GM21576 (cell line): ENCODE measurements around the gene PQBP1.

Experiments used
- ATAC-seq: cut with Tn5 transposase; IDR thresholded peaks from one replicate; pipeline ENCODE4 v1.9.1; 2021; ENCODE audit warnings: mild to moderate bottlenecking, moderate library complexity; ENCODE audit not compliant: unreplicated experiment

PQBP1 gene

DNA sequence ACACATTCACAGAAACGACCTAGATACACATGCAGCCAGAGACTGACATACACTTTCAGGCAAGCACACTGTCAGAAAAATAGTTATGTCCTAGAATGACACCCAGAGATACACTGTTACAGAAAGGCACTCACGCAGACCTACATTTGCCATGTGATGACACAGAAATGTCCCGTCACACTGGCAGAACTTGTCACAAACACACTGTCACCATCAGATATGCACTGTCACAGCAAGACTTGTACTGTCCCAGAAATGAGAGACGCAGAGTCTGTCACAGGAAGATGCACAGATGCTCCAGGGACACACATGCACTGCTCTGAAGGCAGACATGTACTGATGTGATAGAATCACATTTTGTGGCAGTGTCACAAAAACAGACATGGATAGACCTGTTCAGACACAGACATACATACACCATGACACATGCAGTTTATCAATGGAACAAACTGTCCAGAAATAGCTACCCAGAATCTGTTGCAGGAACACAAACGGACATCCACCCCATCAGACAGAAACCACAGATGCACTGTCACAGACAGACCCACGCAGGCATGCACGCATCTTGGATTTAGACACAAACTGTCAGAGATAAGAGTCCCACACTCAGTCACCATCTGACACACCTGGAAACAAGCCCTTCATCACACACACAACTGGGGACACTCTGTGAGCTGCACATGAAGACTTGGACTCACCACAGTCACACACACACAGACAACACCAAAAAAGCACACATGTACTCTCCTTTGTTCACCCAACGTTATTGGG lies 22.4 kb downstream of the PQBP1 start:
- no peak for ATAC-seq

DNA sequence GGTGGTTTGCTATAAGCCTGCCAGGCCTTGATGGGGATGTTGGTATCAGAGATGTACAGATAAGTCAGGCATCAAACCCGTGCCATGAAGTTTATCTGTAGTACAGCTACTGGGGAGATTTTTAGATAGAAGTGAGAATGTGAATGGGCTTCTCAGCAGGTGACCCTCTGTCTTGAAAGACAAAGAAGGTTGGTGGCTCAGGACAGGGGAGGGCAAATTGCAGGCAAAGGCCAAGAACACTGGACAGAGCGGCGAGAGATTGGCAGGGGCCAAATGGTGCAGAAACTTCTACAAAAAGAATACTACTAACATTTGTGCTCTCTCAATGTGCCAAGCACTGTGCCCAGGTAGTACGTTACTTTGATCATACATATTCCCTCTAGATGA lies 23.0 kb downstream of the PQBP1 start:
- no peak for ATAC-seq

DNA sequence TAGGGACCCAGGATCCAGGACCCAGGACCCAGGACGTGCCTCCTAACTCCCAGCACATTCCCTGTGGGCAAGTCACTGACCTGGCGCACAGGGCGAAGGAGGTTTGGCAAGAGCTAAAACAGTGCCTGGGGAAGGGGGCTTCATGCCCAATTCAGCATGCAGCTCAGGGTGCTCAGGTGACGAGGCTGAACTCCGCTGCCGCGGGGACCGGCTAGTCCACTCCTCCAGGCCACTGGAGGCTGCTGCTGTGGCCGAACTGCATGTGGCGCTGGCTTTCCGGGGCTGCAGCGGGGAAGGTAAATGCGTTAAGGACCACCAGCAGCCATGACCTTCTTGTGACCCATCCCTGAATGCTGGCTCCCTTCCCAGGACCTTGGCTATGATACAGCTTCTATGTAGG lies 26.0 kb downstream of the PQBP1 start:
- no peak for ATAC-seq

DNA sequence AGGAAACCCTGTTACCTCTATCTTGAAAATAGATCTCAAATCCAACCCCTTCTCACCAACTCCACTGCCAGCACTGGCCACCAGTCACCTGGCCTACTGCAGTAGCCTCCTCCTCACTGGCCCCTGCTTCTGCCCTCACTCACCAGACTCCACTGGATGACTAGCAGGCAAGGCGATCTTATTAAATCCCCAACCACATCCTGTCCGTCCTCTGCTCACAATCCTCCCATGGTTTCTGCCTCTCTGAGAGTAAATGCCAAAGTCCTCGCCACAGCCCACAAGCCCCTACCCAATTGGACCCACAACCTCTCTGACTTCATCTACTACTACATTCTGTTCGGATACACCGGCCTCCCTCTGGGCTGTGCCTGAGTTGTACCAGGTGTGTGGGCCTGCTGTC lies 26.5 kb downstream of the PQBP1 start:
- ATAC-seq: no peak

DNA sequence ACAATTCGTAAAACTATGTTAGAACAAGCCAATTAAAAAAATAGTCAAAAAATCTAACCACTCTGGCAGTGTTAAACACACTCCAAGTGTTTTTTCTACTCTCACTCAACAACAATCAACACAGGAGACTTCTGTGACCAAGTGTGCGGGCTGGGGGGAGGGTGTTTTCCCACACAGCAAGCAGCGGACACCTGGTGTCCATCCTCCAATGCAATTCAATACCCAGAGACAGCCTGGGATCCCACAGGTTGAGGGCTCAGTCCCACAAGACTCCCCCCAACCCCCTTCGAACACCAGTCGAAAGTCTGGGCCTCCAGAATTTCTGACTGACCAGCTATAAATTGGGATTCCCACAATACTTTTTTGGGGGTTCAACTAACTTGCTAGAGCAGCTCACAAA lies 29.4 kb downstream of the PQBP1 start:
- no peak for ATAC-seq

DNA sequence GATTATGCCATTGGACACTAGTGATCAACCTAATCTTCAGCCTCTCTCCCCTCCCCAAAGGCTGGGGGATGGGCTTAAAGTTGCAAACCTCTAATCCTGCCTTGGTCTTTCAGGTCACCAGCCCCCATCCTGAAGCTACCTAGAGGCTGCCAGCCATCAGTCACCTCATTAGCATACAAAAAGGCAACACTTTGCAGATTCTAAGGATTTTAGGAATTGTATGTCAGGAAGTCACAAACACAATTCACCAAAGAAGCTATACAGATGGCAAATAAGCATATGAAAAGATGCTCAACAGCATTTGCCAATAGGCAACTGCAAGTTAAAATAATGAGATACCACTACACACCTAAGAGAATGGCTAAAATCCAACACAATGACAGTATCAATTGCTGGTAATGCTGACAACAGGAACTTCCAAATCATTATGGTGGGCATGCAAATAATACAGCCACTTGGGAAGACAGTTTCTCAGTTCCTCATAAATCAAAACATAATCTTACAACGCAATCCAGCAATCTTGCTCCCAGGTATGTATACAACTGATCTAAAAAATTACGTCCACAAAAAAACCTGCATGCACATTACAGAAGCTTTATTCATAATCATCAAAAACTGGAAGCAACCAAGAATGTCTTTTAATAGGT lies 30.1 kb downstream of the PQBP1 start:
- ATAC-seq: no peak

DNA sequence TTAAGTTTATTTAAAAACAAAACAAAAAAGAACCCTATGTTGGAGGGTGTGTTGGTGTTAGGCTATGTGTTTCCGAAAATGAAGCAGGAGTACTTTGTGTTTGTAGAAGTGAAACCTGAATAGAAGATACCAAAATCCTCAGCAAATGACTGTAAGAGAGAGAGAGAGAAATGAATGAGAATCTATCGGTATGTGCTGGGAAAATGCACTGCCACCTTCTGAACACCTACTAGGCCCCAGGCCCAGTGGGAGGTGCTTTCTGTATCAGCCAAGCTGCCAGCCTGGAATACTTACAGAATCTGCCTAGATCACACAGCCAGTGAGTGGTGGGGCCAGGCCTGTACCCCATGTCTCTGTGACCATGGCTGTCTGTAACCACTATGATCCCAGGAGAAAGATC lies 36.0 kb downstream of the PQBP1 start:
- no peak for ATAC-seq

DNA sequence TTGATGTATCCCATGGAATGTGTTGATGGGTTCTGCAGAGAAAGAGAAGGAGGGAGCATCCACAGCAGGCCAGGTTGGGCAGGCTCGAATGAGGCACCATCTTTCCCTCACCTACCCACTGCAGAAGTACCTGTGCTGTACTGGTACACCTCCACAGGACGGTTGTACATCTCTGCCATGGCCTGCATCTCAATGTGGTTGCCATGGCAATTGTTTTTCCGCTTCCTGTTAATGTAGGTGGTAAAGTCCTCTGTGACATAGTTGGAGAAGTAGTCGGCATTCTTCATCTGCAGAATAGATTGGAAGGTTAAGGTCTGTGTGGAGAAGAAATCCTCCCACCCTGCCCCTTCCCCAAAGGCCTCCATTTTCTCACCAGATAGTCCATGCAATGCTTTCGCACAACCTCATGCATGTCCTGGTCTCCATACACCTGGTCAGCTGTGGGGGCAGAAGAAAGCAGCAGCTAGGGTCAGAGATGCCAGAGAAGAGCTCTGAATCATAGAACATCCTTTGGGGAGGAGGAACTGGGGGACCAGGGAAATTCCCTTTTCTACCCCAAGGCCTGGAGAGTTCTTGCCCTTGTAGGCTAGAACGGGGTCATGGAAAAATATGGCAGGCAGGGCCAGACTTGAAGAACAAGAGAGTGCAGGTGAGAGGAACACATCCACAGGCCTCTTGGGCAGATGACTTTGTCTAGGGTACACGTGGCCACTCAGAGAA lies 37.0 kb downstream of the PQBP1 start:
- ATAC-seq: no peak

DNA sequence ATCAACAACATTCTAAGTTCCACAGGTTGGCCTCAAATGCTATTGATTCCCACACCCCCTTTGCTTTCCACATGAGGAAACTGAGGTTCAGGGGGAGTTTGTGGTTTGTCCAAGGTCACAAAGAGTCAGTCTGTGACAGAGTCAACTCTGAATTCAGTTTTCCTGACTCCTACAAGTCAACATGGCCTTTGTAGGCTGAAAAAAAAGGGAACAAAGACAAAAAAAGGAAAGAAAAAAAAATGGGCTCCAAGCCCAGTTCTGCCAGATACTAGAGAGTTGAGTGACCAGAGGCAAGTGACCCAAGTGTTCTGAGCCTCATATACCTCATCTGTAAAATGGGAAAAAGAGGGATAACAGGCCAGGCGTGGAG lies 37.6 kb downstream of the PQBP1 start:
- no peak for ATAC-seq

DNA sequence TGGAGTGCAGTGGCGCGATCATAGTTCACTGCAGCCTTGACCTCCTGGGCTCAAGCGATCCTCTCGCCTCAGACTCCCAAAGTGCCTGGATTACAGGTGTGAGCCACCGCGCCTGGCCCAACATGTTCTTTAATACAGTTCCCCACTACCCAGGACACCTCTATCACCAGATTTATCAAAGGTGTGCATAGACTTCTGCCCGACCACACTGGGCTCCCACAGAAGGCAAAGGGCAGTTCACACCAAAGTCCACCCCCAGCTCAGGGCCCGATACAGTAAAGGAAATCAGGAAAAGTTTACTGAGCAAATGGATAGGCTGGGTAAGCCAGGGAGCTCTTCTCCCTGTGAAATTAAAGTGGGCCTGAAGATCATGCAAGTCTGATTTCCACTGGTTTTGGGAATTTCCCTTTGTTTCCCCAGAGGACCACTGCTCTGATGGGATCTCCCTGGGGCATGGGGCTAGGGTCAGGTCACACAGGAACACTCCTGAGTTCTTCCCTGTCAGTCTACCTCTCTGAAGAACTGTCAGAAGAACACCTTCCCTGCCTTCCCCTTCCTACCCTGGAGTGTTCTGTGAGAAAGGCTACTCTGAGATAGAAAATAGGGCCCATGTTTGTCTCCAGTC lies 38.8 kb downstream of the PQBP1 start:
- ATAC-seq: no peak

DNA sequence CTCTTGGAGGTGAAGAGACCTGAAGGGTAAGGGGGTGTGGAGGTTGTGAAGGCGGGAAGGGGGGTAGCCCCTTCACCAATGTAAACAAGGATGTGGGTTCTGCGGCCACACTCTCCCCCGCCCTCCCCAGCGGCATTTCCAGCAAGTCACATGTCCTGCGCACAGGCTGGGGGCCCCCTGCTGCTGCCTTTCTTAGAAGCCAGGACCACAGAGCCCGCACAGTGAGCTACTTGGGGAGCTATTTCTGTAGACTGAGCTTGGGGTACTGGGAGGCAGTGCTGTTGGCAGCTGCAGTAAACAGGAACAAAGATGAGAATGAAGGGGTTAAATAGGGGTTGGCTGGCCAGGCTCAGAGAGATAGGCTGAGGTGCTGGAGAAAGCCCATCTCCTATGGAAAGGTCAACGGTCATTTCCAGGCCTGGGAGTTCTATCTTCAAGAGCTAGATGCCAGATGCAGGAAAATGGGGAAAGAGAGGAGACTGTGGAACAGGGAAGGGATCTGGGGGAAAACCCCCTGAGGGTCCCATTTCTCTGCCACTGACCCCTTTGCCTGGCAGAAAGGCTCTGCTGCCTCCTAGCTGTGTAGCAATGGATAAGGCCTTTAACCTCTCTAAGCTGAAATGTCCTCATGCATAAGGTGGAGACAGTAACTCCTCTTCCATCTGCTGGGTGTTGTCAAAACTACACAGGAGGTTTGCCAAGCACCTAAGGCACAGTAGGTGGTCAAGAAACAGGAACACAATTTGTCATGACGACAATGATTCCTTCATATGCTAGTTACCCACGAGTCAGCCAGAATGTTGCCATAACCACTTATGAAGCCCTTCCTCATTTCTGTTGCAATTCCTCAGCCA lies 39.6 kb downstream of the PQBP1 start:
- peak; percentile 57 for ATAC-seq

DNA sequence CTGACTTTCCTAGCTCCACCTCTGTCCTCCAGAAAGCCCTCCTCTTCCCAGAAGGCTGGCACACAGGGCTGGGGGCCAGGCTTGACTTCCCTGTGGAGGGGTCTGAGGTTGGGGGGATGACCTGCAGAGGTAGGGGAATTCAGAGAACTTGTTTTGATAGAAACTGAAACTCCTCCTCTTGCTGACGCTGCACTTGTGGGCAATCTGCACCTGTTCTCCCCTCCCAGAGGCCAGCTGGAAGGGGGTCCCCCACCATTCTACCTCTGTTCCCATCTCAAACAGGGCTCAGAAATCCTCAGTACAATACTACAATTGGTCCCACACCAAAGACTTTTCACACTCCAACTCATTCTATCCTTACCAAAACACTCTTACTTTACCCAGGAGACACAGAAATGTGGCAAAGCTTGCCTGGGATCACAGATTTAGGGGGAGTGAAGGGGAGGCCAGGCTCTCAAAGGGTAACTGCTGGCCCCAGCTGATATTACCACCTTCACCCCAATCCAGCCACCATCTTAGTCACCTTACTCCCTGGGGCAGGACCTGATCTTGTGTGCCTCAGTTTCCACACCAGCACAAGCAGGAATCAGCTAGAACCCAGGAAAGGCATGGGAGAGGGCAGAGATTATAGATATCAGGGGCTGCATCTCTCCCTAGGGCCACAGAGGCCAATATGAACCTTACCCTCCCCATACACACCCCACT lies 41.1 kb downstream of the PQBP1 start:
- peak; percentile 54 for ATAC-seq

DNA sequence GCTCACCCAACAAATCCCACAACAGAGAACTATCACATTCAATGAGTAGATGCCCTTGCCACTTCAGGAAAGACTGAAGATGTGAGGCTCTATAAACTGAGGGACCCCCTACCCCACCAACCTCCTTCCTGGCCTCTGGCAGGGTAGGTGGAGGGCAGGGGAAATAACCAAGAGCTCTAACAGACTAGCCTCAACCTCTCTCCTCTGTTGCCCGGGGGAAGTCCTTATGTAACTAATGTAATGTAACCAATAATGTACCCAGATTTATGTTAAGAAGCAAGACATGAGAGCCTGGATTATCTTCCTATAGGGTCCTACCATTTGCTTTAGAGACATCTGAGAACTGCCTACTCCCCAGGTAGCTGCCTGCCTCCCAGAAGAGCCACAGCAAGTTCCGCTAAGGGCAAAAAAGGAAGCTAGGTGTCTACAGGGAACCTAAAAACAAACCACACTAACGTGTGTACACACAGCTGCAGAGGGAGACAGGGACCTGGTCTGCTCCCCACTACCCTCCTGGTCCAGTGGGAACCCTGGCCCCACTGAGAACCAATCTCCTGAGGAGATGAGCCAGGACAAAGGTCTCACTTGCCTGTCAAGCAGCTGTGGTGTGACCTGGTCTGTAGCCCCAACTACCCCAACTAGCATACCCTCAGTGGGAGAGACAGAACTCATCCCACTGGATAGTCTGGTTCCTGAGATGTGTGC lies 41.9 kb downstream of the PQBP1 start:
- no peak for ATAC-seq

DNA sequence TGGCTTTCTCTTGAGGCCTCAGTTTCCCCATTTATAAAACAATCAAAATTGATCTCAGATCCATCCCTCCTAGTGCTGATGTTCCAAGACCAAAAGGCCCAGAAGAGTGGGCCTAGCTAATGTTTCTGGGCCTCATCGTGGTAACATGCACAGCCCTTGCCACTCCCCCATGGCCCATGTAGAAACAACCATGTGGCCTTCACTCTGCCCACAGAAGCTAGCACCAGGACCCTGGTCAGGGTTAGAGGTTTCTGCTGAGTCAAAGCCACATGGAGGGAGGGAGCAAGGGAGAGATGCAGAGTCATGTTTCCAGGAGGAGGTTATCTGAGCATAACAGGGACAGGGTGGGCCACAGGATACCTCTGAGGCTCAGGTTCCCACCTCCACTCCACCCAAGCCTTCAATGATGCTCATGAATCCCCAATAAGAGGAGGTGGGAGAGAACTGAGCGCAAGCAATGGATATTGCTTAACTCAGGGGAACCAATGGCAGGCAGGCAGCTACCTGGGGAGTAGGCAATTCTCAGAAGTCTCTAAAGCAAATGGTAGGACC lies 42.8 kb downstream of the PQBP1 start:
- ATAC-seq: no peak

DNA sequence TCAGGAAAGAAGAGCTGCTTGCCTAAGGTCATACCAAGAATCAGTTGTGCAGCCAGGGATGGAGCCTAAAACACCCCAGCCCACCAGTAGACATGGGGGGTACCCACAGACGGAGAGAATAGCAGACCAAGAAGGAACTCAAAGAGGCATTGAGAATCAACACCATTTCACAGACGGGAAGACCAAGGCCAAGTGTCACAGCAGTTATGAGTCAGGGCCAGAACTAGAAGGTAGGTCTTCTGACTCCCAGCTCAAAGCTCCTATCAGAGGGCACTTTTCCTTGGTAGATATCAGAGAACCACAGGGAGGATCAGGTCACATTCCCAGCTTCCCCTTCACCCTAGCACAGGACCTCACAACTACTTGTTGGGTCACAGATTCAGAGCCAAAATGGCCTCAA lies 45.2 kb downstream of the PQBP1 start:
- no peak for ATAC-seq

DNA sequence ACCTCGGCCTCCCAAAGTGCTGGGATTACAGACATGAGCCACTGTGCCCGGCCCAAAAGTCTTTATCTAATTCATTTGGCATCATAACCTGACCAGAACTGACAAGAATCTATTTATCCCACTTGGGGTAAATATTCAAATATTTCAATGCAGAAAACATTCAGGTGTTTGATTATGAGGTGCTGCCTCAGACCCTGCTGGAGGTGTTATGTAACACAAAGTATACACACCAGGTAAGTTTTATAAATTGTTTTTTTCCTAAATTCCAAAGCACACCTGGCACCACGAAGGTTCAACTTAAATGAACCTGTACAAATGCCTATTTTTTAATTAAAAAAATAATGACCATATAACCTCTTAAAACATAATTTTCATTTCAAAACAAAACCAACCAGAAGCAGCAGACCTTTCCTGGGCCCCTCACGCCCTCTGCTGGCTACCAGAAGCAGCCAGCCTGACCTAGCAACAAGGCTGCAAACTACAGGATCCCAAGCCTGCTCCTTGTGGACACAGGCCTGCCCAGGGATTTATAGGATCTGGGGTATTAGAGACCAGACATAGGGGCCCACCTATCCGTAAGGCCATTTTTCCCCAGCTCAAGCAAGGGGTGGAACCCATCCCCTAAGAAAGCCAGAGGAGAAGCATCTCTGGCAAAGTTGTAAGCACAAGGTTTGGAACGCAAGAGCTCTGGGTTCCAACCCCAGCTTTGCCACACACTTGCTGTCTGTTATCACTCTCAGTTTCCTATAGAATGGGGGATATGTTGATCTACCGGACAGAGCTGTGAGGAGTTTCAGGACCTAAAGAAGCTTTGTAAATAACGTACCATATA lies 48.0 kb downstream of the PQBP1 start:
- ATAC-seq: peak; percentile 56

DNA sequence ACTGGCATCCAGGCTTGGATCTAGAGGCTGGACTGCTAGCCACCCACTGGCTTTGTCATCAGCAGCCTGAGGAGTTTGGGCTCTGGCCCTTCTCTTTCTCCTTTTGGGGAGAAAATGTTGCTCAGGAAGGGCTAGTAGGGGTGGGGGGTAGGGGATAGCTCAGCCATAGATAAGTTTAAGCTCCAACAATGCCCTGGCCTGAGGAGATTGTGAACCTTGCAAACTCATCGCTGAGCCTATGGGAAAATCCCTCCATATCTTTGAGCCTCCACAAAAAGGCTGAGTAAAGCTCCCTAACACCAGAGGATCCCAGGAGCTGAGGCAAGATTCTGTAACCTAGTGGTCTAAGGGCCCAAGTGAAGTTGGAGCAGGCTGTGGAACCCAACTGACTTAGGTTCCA lies 50.9 kb downstream of the PQBP1 start:
- ATAC-seq: no peak
